NCI-H1105 treated with DMSO at 0.1 percent for 48 hours (cell line): Measurements from ENCODE around the gene LRBA.
A peak's percentile ranks its signal among the peaks of the same experiment; 100 is the strongest.
"Not testable (repeated sequence)": the region's sequence is repeated elsewhere in the genome, so short reads cannot be mapped to it uniquely, and the experiment has no call there.

ENCODE experiments used
- DNase-seq: peaks from one replicate; lab custom pipeline; 2025; lab: John Stamatoyannopoulos, UW

The LRBA gene

DNA sequence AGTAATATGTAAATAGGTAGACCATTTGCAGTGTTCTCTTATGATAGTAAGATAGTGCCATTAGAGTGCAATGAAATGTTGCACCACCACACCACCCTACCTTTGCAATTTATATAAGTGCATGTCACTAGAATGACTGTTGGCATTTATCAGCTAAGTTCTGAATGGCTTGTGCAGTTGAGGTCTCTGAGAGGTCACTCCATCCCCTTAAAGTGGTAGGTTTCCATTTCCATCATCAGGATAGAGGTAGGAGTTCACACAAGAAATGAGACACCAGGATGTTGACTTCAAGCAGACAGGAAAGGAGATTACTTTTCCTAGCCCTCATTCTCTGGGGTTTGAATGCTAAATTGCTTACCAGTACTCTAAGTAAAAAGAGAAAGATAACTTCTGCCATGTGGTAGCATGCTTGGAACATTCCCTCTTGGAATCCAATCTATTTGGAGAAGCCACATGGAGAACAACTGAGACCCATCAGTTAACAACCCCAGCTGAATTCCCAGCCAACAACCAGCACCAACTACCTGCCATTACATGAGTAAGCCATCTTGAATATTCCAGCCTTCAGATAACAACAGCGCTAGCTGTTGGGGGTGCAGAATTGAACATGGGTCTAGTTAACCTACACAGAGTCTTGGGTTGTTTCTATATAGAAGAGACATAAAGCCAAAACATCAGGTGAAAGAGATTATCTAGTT lies 6.7 kb upstream of the LRBA start:
- DNase-seq, result no peak

DNA sequence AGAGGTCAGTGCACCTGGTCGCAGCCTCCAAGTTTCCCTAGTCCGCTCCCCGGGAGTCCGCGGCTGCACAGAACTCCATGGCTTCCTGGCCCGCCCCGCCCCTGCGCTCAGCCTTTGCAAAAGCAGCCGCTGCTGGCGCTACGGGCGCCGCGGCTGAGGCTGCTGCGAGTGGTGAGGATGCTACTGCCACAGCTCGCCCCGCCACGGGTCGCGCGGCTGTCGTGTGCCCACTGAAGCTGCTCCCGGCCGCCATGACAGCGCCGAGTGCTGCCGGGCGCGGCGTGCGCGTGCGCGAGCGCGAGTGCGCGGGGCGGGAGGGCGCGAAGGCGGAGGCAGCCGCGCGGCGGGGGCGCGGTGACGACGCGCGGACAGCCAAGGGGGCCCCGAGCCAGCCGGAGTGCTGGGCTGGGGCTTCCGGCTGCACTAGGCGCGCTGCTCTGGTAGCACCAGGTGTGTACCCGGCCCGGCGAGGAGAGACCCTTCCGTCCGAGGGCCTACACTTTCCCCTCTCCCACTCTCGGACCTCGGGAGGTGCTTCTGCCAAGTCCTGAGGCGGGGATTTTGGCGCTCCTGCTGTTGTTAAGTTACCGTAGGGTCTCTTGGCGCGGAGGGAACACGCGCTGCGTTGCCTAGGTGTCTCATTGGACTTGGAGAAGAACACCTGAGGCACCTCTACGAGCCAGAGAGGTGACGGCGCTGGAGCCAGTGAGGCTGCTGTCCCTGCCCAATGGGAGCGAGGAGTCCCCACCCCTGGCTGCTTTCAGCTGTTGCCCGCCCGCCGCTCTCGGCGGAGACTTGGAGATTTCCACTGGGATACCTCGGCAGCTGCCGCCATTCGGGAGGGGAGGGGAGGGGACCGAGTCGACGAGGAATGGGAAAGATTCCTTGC lies 619 bp upstream of the LRBA start:
- DNase-seq, result peak; percentile 84

DNA sequence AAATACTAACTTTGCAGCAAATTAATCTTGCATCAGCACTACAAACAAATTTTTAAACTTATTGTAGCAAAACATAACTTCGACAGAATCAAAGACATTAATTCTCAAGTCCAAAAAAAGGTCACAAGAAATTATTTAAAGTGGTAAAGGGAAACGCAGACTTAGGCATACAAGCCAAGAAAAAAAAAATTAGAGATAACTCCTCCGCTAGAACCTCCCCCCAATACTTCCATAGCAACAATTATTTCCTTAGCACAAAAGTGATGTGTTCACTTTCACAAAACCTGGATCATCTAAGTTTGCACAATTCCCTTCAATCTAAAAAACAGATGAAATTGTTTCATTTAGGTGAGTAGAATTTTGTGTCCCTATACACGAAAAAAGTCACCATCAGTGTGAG lies 1.1 kb downstream of the LRBA start:
- no peak for DNase-seq

DNA sequence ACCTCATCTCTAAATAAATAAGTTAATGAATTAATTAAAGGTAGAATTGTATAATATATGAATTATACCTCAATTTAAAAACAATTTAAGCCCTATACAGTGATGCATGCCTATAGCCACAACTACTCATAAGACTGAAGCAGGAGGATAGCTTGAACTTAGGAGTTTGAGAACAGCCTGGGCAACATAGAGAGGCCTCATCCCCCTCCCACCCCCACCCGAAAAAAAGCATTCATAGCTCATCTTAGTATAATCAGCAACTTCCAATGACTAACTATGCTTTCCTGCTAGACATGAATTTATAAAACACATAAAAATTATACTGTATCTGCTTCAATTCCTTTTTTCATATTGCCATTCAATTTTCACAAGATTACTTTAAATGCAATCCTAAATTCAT lies 1.6 kb downstream of the LRBA start:
- no peak for DNase-seq

DNA sequence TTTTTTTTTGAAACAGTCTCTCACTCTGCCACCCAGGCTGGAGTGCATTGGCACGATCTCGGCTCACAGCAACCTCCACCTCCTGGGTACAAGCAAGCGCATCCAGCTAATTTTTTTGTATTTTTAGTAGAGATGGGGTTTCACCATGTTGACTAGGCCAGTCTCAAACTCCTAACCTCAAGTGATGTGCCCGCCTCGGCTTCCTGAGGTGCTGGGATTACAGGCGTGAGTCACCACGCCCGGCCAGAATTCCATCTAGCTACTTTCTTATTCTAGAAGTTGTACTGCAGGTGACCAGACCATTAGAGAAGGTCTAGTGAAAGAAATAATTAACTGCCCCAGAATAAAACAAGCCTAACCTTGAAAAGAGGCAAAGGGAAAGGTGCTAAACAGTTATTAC lies 2.3 kb downstream of the LRBA start:
- no peak for DNase-seq

DNA sequence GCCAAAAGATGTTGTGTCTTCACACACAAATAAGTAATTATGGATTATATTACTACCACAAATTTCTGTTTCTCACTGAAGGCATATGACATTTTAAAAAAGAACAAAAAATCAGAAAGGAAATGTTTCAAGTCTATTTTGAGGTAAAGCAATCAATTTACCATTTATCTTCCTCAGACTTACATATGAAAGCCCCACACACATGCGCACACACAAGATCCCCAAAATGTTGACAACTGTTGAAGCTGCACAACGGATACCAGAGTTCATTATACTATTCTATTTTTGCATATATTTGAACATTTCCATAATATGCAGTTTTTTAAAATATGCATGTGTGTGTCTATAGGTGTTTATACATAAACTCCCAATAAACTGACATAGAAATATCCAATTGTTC lies 2.7 kb downstream of the LRBA start:
- no peak for DNase-seq

DNA sequence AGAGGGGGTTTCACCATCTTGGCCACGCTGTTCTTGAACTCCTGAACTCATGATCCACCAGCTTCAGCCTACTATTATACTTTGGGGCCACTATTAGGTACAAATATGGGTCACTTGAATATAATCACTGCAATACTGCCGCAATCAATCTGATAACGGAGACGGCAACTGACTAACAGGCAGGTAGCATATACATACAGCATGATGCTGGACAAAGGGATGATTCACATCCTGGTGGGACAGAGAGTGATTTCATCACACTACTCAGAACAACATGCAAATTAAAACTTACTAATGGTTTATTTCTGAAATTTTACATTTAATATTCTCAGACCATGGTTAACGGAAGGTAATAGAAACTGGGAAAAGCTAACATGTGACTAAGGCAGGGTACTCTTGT lies 10.9 kb downstream of the LRBA start:
- DNase-seq, result no peak

DNA sequence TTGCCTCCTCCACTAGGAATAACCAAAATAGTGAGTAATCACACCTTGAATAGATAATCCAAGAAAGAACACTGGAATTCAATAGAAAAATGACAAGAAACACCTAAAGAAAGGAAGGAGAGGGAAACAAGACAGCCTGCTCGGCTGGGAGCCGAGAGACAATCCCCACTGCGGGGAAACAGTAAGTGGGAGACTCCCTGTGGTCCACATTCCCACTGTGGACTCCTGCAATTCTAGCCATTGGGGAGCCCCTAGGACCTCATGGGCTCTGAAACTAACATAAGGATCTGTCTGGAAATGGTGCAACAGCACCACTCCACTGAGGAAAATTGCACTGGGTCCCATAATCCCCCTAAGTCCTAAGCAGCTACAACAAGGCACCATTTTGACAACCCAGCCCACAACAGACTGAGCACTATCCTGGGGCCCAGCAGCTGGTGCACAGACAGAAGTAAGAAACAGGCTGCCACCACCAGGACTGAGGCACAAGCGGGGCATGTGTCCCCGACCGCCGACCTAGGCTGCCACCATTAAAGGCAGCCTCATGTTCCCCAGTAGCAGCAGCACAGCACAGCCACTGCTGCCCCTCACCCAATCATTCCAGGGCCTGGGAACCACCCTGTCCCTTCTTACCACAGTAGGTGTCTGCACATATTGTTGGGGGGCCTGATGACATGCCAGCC lies 14.2 kb downstream of the LRBA start:
- no peak for DNase-seq

DNA sequence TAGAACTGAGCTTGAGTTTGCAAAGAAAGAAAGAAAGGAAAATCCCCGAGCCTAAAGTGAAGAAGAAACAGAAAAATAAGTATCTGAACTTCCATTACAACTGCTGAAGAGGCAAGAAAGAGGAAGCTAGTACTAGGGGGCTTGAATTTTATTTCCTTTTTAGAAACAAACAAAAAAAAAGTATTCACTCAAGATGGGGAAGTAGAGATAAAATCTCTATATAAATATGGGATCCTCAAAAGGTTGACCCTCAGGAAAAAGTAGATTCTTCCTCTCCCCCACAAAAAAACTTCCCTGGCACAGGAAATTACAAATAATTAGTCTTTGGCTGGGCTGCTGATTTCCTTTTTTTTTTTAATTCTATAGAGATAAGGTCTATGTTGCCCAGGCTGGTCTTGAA lies 16.0 kb downstream of the LRBA start:
- no peak for DNase-seq

DNA sequence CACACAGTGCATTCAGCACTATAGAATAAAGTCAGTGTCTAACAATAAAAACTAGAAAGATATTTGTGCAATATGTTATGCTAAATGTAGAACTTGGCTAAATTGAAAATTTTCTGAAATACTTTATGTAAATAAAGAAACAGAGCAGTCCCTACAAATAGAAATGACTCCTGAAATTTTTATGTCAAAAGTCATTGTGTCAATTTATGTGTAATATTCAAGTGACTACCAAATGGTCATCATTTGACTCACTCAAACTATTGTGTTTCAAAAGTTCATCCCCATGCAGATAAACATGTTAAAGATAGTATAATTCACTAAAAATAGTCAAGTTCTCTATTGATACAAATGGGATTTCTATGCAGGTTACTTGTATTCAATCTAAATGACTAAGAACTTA lies 17.9 kb downstream of the LRBA start:
- no peak for DNase-seq

DNA sequence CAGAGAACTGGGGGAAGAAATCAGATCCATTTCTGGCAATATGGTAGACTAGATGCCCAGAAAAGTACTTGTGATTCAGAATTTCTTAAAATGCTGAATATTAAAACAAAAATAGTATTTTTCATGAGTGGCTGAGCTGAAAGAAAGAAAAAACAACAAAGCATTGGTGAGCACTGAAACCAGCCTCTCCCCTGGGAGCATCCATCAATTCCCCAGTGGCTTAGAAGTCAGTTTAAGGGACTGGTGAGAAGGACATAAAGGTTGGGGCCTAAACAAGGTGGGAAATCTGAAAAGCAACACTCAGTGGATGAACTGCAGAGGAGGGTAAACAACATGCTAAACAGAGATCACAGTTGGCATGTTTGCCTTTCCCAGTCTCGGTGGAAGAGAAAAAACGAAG lies 20.4 kb downstream of the LRBA start:
- DNase-seq, result no peak

DNA sequence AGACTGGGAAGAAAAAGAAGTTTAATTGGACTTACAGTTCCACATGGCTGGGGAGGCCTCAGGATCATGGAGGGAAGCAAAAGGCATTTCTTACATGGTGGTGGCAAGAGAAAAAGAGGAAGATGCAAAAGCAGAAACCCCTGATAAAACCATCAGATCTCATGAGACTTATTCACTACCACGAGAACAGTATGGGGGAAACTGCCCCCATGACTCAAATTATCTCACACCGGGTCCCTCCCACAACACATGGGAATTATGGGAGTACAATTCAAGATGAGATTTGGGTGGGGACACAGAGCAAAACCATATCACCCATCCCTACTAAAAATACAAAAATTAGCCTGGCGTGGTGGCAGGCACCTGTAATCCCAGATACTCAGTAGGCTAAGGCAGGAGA lies 21.5 kb downstream of the LRBA start:
- not testable (repeated sequence) for DNase-seq

DNA sequence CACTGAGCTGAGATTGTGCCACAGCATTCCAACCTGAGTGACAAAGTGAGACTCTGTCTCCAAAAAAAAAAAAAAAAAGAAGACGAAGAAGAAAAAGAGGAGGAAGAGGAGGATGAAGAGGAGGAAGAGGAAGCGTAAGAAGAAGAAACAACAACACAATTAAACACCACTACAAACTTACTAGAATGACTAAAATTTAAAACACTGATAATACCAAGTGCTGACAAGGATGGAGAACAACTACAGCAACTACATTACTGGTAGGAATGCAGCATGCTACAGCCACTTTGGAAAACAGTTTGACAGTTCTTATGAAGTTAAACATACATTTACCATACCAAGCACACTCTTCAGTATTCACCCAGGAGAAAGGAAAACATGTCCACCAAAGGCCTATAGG lies 24.1 kb downstream of the LRBA start:
- DNase-seq, result no peak

DNA sequence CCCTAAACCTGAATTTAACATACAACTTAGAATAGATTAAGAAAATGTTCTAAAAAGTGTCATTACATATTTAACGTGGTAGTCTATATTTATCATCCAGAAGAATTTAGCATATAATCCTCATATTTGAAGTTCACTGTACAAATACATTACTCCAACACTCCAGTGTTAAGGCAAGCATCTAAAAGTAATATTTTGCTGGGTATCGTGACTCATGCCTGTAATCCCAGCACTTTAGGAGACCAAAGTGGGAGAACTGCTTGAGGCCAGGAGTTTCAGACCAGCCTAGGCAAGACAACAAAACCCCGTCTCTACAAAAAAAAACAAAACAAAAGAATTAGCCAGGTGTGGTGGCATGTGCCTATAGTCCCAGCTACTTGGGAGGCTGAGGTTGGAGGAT lies 24.8 kb downstream of the LRBA start:
- DNase-seq, result no peak

DNA sequence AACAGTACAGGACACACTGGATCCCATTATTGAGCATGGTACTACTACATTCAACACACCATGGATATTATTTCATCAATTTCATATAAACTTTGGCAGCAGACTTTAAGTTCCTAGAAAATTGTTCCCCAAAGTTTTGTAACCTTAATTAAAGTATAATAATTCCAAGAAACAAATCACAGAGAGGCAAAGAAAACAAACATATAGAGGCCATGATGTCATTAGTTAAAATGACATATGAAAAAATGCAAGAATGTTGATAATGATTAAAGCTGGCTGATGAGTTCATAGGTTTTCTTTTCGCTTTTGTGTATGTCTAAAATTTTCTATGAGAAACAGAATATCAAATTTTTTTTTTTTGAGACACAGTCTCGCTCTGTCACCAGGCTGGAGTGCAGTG lies 26.8 kb downstream of the LRBA start:
- no peak for DNase-seq

DNA sequence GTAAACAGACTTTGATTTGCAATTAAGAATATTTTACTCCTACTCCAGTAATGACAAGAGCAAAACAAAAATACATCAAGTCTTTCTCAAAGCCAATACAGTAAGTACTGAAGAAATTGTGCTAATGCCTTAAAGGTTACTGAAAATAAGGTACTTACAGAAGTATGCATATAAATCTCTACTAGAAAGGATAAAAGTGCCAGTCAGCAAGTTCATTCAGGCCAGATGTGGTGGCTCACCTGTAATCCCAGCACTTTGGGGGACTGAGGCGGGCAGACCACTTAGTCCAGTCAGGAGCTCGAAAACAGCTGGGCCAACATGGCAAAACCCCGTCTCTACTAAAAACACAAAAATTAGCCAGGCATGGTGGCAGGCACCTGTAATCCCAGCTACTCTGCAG lies 27.9 kb downstream of the LRBA start:
- DNase-seq, result no peak

DNA sequence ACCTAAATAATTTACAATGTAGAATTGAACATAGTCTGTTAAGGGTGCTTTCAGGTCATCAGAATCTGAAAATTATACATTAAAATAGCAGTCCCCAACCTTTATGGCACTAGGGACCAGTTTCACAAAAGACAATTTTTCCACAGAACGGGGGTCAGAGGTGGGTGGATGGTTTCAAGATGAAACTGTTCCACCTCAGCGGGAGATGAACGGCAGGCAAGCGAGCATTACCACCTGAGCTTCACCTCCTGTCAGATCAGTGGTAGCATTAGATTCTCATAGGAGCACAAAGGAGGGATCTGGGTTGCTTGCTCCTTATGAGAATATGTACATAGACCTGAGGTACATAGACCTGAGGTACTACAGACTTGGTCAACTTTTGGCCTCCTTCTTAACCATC lies 29.0 kb downstream of the LRBA start:
- DNase-seq, result no peak

DNA sequence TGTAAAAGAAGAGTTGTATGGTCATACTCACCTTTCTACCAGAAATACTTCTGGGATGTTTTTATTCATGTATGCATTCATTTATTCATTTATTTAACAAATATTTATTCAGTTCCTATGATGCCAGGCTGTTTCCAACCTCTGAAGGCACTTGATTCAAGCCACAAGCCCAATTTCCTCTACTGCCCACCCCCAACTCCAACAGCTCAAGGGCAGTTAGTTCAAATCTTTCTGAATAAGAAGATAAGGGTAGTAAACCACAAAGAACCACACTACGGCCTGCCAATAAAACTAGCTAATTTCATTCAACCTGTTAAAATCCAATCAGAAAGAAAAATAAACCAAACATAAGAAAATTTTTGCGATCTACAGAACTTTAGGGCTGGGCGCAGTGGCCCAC lies 31.2 kb downstream of the LRBA start:
- DNase-seq, result no peak

DNA sequence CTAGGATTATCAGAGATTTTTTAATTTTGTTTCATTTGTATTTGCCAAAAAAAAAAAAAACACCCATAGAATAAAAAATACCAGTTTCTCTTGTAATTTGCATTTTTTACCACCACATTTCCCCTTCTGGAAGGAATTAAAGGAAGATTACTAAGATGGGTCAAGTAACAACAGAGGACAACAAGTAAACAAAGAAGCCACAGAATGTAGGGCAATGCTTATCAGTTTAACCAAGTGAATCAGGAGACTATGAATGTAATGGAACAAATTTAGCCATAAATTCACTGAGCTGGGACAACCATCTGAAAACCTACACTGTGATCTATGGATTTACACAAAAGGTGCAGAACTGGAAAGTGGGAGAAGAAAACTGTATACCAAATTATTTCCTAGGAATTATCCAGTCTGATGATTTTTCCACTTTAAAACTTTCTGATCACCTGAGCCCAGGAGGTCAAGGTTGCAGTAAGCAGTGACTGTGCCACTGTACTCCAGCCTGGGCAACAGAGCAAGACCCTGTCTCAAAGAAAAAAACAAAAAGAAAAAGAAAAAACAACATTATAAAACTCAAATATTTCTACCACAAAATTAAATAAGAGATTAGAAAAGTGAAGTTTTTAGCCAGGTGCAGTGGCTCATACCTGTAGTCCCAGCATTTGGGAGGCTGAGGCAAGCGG lies 32.4 kb downstream of the LRBA start:
- no peak for DNase-seq

DNA sequence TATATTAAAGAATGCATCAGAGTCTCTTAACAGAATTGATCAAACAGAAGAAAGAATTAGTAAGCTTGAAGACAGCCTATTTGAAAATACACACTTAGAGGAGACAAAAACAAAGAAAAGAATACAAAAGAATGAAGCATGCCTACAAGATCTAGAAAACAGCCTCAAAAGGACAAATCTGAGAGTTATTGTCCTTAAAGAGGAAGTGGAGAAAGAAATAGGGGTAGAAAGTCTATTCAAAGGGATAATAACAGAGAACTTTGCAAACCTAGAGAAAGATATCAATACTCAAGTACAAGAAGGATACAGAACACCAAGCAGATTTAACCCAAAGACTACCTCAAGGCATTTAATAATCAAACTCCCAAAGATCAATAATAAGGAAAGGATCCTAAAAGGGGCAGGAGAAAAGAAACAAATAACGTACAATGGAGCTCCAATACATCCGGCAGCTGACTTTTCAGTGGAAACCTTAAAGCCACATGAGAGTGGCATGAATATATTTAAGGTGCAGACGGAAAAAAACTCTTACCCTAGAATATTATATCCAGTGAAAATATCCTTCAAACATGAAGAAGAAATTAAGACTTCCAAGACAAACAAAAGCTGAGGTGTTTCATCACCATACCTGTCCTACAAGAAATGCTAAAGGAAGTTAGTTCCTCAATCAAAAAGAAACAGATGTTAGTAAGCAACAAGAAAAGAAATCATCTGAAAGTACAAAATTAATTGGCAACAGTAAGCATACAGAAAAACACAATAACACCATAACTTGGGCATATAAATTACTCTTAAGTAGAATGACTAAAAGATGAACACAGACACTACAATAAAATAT lies 36.1 kb downstream of the LRBA start:
- no peak for DNase-seq

DNA sequence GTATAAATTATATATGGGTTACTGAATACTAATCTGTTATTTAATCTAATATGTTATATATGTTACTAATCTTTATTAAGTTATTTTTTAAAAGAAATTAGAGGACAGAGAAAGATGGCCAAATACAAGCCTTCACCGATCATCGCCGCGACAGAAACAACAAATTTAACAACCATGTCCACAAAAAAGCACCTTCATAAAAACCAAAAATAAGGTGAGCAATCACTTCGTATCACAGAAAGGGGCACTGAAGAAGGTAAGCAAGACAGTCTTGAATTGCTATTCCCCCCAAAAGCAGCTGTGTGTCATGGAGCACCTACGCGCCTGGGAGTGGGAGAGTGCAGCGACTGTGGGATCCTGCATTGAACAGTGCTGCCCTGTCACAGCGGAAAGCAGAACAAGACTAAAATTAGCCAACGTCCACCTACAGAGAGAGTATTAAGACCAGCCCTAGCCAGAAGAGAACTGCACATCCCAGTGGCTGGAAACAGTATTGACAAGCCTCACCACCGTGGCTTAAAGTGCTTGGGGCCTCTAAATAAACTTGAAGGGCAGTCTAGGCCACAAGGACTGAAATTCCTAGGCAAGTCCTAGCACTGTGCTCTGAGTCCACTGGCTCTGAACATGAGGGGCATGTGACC lies 38.5 kb downstream of the LRBA start:
- no peak for DNase-seq
